PC-3 (cell line): ENCODE measurements around the gene SMAD3. TPM values are rescaled to one million over a fixed set of nuclear protein-coding genes. Genes with fewer than 3 reads are reported as not detected.
"Not testable (repeated sequence)": the region's sequence is repeated elsewhere in the genome, so short reads cannot be mapped to it uniquely, and the experiment has no call there.

ENCODE experiments used
- ATAC-seq: fragments of 200-7000 bp; cut with Tn5 transposase; 2 replicates; pipeline ENCODE4 v1.9.1; 2020; ENCODE audit warnings: mild to moderate bottlenecking, moderate library complexity
- BruUV-seq: library from RNA; stranded (reverse); fragments of 400-500 nt; replicated peaks from 2 replicates; lab custom pipeline; 2021; lab: Mats Ljungman, UMichigan
- CTCF ChIA-PET: fragments of 300-600 bp; sonication (Branson Sonifier 250); formaldehyde crosslinking; loops from one replicate; lab custom pipeline; 2022; ENCODE audit warnings: antibody characterized with exemption; lab: Charles Lee
- POLR2A ChIA-PET: fragments of 300-600 bp; sonication (Branson Sonifier 250); formaldehyde crosslinking; loops from one replicate; lab custom pipeline; 2022; ENCODE audit warnings: antibody characterized with exemption; ENCODE audit not compliant: unreplicated experiment; lab: Charles Lee
- DNase-seq: peaks from one replicate; pipeline ENCODE4 v3.0.0-alpha.2; 2015
- H2AFZ ChIP-seq: fragments of 300-600 bp; sonication (generic); 2 replicates; pipeline ENCODE4 v1.6.0; 2016; ENCODE audit warnings: antibody characterized with exemption, low read length
- H3F3A ChIP-seq: fragments of 300-600 bp; sonication (generic); one replicate; pipeline ENCODE4 v1.6.0; 2017; ENCODE audit warnings: antibody characterized with exemption, low read length, control low read depth, mild to moderate bottlenecking; ENCODE audit not compliant: unreplicated experiment
- H3K27ac ChIP-seq: fragments of 300-600 bp; sonication (generic); 2 replicates; pipeline ENCODE4 v1.5.1; 2016; ENCODE audit warnings: mild to moderate bottlenecking, low read length
- H3K27me3 ChIP-seq: fragments of 300-600 bp; sonication (generic); 2 replicates; pipeline ENCODE4 v1.6.1; 2016; ENCODE audit warnings: low read length, mixed read lengths
- H3K36me3 ChIP-seq: fragments of 300-600 bp; sonication (generic); 2 replicates; pipeline ENCODE4 v1.6.1; 2016; ENCODE audit warnings: low read depth, mixed run types, low read length, mixed read lengths
- H3K4me1 ChIP-seq: fragments of 300-600 bp; sonication (generic); 2 replicates; pipeline ENCODE4 v1.5.1; 2016; ENCODE audit warnings: low read length; ENCODE audit not compliant: insufficient read depth
- H3K4me2 ChIP-seq: fragments of 300-600 bp; sonication (generic); 2 replicates; pipeline ENCODE4 v1.6.0; 2016; ENCODE audit warnings: low read length
- H3K4me3 ChIP-seq: fragments of 300-600 bp; sonication (generic); 2 replicates; pipeline ENCODE4 v1.5.1; 2016; ENCODE audit warnings: mild to moderate bottlenecking, low read length, mixed read lengths
- H3K79me2 ChIP-seq: fragments of 300-600 bp; sonication (generic); 2 replicates; pipeline ENCODE4 v1.6.1; 2017; ENCODE audit warnings: low read length, mixed read lengths
- H3K9ac ChIP-seq: fragments of 300-600 bp; sonication (generic); 2 replicates; pipeline ENCODE4 v1.6.0; 2016; ENCODE audit warnings: mild to moderate bottlenecking, low read length
- H3K9me2 ChIP-seq: fragments of 300-600 bp; sonication (generic); replicated peaks from 2 replicates; pipeline ENCODE4 v1.6.1; 2016; ENCODE audit warnings: mixed run types, low read length, mixed read lengths
- H3K9me3 ChIP-seq: fragments of 300-600 bp; sonication (generic); 2 replicates; pipeline ENCODE4 v1.6.1; 2016; ENCODE audit warnings: low read length, mixed read lengths
- H4K20me1 ChIP-seq: fragments of 300-600 bp; sonication (generic); 2 replicates; pipeline ENCODE4 v1.6.1; 2016; ENCODE audit warnings: low read length, mixed read lengths
- EZH2 ChIP-seq: fragments of 300-600 bp; sonication (generic); IDR thresholded peaks from one replicate; pipeline ENCODE4 v1.6.1; 2017; ENCODE audit warnings: antibody characterized with exemption, mild to moderate bottlenecking, low read length; ENCODE audit not compliant: unreplicated experiment
- EZH2phosphoT487 ChIP-seq: fragments of 300-600 bp; sonication (generic); IDR thresholded peaks from 2 replicates; pipeline ENCODE4 v1.6.1; 2018; ENCODE audit warnings: mild to moderate bottlenecking, antibody characterized with exemption, low read length, borderline replicate concordance
- intact Hi-C: fragments of 100-400 bp; cut with micrococcal nuclease; formaldehyde crosslinking; loops from 2 replicates; pipeline ENCODE4 v1.9.0; 2023
- total RNA-seq: library from RNA; depleted of rRNA; stranded (reverse); fragments of >200 nt; gene quantifications from 2 replicates; pipeline ENCODE4 v1.2.3, GENCODE V29; 2014
- TF ChIP-seq, protein P1 (sequence below): fragments of 300-600 bp; sonication (generic); conservative IDR thresholded peaks from 2 replicates; pipeline ENCODE4 v1.5.1; 2017; ENCODE audit warnings: antibody characterized with exemption, low read depth, mild to moderate bottlenecking, low read length

The SMAD3 gene
- total RNA-seq, 1 experiment from 2014 or later: 75.6 TPM

DNA sequence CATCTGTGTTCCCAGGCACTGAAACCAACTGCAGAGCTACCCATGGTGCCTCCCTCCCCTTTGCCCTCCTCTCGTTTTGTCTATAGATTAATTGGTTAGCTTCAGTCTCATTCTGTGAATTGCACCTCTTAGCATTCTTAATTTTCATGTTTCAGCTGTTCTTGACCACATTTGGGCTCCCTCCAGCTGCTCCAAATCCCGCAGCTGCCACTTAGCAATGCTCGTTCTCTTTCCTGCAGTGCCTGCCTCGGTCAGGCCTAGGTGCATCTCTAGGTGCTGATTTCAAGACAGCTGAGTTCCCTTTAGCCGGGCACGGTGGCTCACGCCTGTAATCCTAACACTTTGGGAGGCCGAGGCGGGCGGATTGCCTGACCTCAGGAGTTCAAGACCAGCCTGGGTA is 47.0 kb upstream of the SMAD3 start:
- no peaks in the 10 kb centered on the region for H4K20me1 ChIP-seq
- no peak overlapping the region for H3K4me2 ChIP-seq
- CTCF ChIA-PET: no interaction called here
- no TSS peak for BruUV-seq
- H3K9me2 ChIP-seq: no peaks in the 10 kb centered on the region
- no peaks in the 10 kb centered on the region for H3K79me2 ChIP-seq
- TF ChIP-seq, protein P1, sequence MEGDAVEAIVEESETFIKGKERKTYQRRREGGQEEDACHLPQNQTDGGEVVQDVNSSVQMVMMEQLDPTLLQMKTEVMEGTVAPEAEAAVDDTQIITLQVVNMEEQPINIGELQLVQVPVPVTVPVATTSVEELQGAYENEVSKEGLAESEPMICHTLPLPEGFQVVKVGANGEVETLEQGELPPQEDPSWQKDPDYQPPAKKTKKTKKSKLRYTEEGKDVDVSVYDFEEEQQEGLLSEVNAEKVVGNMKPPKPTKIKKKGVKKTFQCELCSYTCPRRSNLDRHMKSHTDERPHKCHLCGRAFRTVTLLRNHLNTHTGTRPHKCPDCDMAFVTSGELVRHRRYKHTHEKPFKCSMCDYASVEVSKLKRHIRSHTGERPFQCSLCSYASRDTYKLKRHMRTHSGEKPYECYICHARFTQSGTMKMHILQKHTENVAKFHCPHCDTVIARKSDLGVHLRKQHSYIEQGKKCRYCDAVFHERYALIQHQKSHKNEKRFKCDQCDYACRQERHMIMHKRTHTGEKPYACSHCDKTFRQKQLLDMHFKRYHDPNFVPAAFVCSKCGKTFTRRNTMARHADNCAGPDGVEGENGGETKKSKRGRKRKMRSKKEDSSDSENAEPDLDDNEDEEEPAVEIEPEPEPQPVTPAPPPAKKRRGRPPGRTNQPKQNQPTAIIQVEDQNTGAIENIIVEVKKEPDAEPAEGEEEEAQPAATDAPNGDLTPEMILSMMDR: no peak
- TF ChIP-seq EZH2 (no peak), EZH2phosphoT487 (no peak)
- H3F3A ChIP-seq: no peaks in the 10 kb centered on the region
- POLR2A ChIA-PET: interaction anchor here (0.5 kb wide), 1 partner anchor 23 kb away, joined by 4 read pairs; no protein-coding TSS in a partner anchor
- H3K9me3 ChIP-seq: no peaks in the 10 kb centered on the region
- H3K9ac ChIP-seq: no peak overlapping the region
- no peak for ATAC-seq
- peaks cover 13% of the 10 kb centered on the region for H3K4me1 ChIP-seq
- no peak overlapping the region for H3K27ac ChIP-seq
- H2AFZ ChIP-seq: no peak overlapping the region
- no peaks in the 10 kb centered on the region for H3K27me3 ChIP-seq
- no peak for DNase-seq
- H3K36me3 ChIP-seq: no peaks in the 10 kb centered on the region
- intact Hi-C loops: no loop called here
- no peak overlapping the region for H3K4me3 ChIP-seq

DNA sequence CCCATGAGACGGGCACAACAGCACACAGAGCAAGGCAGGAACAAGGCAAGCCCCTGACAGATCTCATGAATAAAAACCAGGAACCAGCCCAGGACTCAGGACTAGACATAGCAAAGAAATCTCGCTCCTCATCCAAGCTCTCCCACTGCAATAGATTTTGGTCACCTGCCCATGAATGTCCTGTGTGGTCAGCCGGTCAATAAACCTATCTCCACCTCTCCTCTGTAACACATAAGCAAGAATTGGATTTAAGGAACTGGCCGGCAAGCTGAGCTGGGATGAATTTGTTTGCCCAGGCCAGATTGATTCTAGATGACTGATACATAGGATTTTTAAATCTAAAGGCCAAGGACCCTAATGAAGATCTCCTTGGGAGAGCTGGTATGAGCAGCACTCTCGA is 46.3 kb upstream of the SMAD3 start:
- no peaks in the 10 kb centered on the region for H3K36me3 ChIP-seq
- no TSS peak for BruUV-seq
- no peaks in the 10 kb centered on the region for H3K9me2 ChIP-seq
- H3K4me3 ChIP-seq: no peak overlapping the region
- no peaks in the 10 kb centered on the region for H3F3A ChIP-seq
- H3K4me1 ChIP-seq: peaks cover 19% of the 10 kb centered on the region
- H3K9me3 ChIP-seq: no peaks in the 10 kb centered on the region
- no peak overlapping the region for H3K4me2 ChIP-seq
- no peaks in the 10 kb centered on the region for H4K20me1 ChIP-seq
- H2AFZ ChIP-seq: no peak overlapping the region
- DNase-seq (no peak), ATAC-seq (no peak)
- no peaks in the 10 kb centered on the region for H3K79me2 ChIP-seq
- CTCF ChIA-PET: no interaction called here
- POLR2A ChIA-PET: no interaction called here
- TF ChIP-seq EZH2phosphoT487 (no peak), EZH2 (no peak)
- TF ChIP-seq, protein P1: no peak
- no peak overlapping the region for H3K9ac ChIP-seq
- no peak overlapping the region for H3K27ac ChIP-seq
- H3K27me3 ChIP-seq: no peaks in the 10 kb centered on the region
- intact Hi-C loops: no loop called here

DNA sequence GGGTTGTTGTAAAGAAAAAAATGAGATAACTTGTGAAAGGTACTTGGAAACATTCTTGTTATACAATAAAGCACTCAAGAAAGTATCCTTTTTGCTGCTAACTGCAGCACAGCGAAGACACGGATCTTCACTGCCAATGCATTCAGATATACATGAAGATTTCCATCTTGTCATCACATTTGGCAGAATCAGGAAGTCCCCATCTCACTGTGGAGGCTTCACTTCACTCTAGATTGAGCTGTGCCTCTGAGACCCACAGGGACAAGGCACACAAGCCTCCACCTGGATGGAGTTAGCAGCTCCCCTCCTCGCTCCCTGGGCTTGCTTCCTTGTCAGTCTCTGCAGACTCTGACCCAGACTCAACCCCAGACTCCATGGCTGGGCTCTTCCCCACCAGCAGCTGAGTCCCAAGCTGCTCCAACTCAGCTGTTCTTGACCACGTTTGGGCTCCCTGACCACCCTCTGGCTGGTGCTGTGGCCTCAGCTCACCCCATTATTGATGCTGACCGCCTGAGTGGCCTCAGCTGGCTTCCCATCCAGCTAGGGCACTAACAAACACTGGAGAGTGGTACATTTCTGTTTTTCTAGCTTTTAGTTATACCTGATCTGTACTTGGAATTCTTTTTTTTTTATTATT is 45.4 kb upstream of the SMAD3 start:
- H2AFZ ChIP-seq: no peak overlapping the region
- no peak overlapping the region for H3K4me2 ChIP-seq
- H3K79me2 ChIP-seq: no peaks in the 10 kb centered on the region
- no peaks in the 10 kb centered on the region for H3K36me3 ChIP-seq
- H3K9me2 ChIP-seq: no peaks in the 10 kb centered on the region
- ChIA-PET CTCF (no interaction called here), POLR2A (no interaction called here)
- H3K4me1 ChIP-seq: peaks cover 27% of the 10 kb centered on the region
- H3K9me3 ChIP-seq: no peaks in the 10 kb centered on the region
- no peaks in the 10 kb centered on the region for H3K27me3 ChIP-seq
- intact Hi-C loops: loop anchor here (5.0 kb wide), 1 partner anchor 47 kb away; the partner anchor contains the start of gene SMAD3
- DNase-seq: no peak
- no TSS peak for BruUV-seq
- no peak overlapping the region for H3K27ac ChIP-seq
- no peak for TF ChIP-seq EZH2phosphoT487
- no peak for TF ChIP-seq EZH2
- TF ChIP-seq, protein P1: no peak
- no peak for ATAC-seq
- no peak overlapping the region for H3K9ac ChIP-seq
- peaks cover 6% of the 10 kb centered on the region for H3F3A ChIP-seq
- H4K20me1 ChIP-seq: no peaks in the 10 kb centered on the region
- no peak overlapping the region for H3K4me3 ChIP-seq

DNA sequence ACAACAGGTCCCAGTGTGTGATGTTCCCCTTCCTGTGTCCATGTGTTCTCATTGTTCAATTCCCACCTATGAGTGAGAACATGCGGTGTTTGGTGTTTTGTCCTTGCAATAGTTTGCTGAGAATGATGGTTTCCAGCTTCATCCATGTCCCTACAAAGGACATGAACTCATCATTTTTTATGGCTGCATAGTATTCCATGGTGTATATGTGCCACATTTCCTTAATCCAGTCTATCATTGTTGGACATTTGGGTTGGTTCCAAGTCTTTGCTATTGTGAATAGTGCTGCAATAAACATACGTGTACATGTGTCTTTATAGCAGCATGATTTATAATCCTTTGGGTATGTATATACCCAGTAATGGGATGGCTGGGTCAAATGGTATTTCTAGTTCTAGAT is 44.7 kb upstream of the SMAD3 start:
- H2AFZ ChIP-seq, H3K27me3 ChIP-seq, H3K36me3 ChIP-seq, H3K9me2 ChIP-seq, POLR2A ChIA-PET, H4K20me1 ChIP-seq, H3K27ac ChIP-seq, BruUV-seq, H3K9me3 ChIP-seq, DNase-seq, H3K4me2 ChIP-seq, H3K4me3 ChIP-seq, CTCF ChIA-PET, H3K9ac ChIP-seq, H3F3A ChIP-seq, ATAC-seq, H3K79me2 ChIP-seq: not testable (repeated sequence)
- H3K4me1 ChIP-seq: peaks cover 34% of the 10 kb centered on the region
- intact Hi-C loops: loop anchor here (5.0 kb wide), 1 partner anchor 47 kb away; the partner anchor contains the start of gene SMAD3
